HEK293T (cell line): ENCODE data around the gene TPSAB1.

Source experiments
- FOXA1 ChIP-seq: fragments of 450-650 bp; IDR thresholded peaks from 2 replicates; pipeline ENCODE4 v1.6.1; 2016; ENCODE audit warnings: mild to moderate bottlenecking
- HDGF ChIP-seq: fragments of 450-650 bp; IDR thresholded peaks from 2 replicates; pipeline ENCODE4 v1.6.1; 2017; ENCODE audit warnings: antibody characterized with exemption, borderline replicate concordance
- SP1 ChIP-seq: fragments of 450-650 bp; IDR thresholded peaks from 2 replicates; pipeline ENCODE4 v1.6.1; 2017

DNA sequence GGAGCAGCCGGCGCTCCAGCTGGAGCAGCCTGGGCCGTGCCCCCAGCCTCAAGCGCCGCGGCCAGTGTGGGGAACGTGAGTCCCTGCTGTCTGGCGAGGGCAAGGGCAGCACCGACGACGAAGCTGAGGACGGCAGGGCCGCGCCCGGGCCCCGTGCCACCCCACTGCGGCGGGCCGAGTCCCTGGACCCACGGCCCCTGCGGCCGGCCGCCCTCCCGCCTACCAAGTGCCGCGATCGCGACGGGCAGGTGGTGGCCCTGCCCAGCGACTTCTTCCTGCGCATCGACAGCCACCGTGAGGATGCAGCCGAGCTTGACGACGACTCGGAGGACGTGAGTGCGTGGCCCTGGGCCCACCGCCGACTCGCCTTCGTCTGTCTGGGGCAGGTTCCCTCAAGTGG is 31.4 kb upstream of the TPSAB1 start:
- TF ChIP-seq SP1 (no peak), HDGF (no peak), FOXA1 (no peak)
